Measurements from ENCODE around the gene MTM1.

- TF ChIP-seq POLR2AphosphoS5 (IDR thresholded peaks at IDR 0.05; ENCODE audit: low read depth, low read length), result no peak
- TF ChIP-seq REST (IDR thresholded peaks at IDR 0.05; ENCODE audit: insufficient read depth in 1 of 2, low read depth in 2 of 2, low read length in 2 of 2), result no peak
Measured at GRCh38 chrX:150712619-150713018, 144.2 kb downstream of the MTM1 start.

Measured in PFSK-1 (cell line).